LNCAP (cell line): ENCODE measurements around the gene PRKCH.

Experiments
- CTCF ChIP-seq: fragments of 450-650 bp; IDR thresholded peaks from 2 replicates; pipeline ENCODE4 v1.5.1; 2017; ENCODE audit warnings: mild to moderate bottlenecking

PRKCH gene

GRCh38 chr14:61420326-61420725, 98.9 kb downstream of the PRKCH start:
- no peak for TF ChIP-seq CTCF

- no peak for TF ChIP-seq CTCF
Measured at GRCh38 chr14:61421212-61421923, 100.0 kb downstream of the PRKCH start.

- TF ChIP-seq CTCF: no peak
Measured at GRCh38 chr14:61426048-61426447, 104.7 kb downstream of the PRKCH start.

GRCh38 chr14:61428261-61428660, 106.9 kb downstream of the PRKCH start:
- TF ChIP-seq CTCF: no peak

GRCh38 chr14:61429316-61429715, 107.9 kb downstream of the PRKCH start:
- no peak for TF ChIP-seq CTCF

GRCh38 chr14:61430066-61430757, 108.8 kb downstream of the PRKCH start:
- TF ChIP-seq CTCF: no peak

GRCh38 chr14:61433169-61433568, 111.8 kb downstream of the PRKCH start:
- no peak for TF ChIP-seq CTCF
